Skeletal muscle satellite cell (primary cell): Measurements from ENCODE around the gene CCR9.

Source experiments
- H3K27me3 ChIP-seq: 2 replicates; pipeline ENCODE4 v1.7.0; 2013; ENCODE audit warnings: low read length; ENCODE audit not compliant: control insufficient read depth, insufficient read depth
- H3K36me3 ChIP-seq: 2 replicates; pipeline ENCODE4 v1.7.0; 2013; ENCODE audit warnings: mild to moderate bottlenecking, control low read depth, low read length; ENCODE audit not compliant: insufficient read depth
- H3K4me1 ChIP-seq: 2 replicates; pipeline ENCODE4 v1.7.0; 2013; ENCODE audit warnings: low read length; ENCODE audit not compliant: control insufficient read depth, insufficient read depth
- H3K4me2 ChIP-seq: 2 replicates; pipeline ENCODE4 v1.7.0; 2013; ENCODE audit warnings: mild to moderate bottlenecking, low read length
- H3K4me3 ChIP-seq: 2 replicates; pipeline ENCODE4 v1.7.0; 2013; ENCODE audit warnings: low read length
- H3K9ac ChIP-seq: 2 replicates; pipeline ENCODE4 v1.7.0; 2013; ENCODE audit warnings: mild to moderate bottlenecking, low read depth, low read length, moderate library complexity
- H3K9me3 ChIP-seq: replicated peaks from 2 replicates; pipeline ENCODE4 v1.7.0; 2013; ENCODE audit warnings: mild to moderate bottlenecking, control low read depth, low read length

CCR9 gene

GRCh38 chr3:45892161-45892560, 5.8 kb downstream of the CCR9 start:
- no peaks in the 10 kb centered on the region for H3K9me3 ChIP-seq
- H3K9ac ChIP-seq, result no peak overlapping the region
- H3K4me2 ChIP-seq, result no peak overlapping the region
- H3K4me3 ChIP-seq, result no peak overlapping the region
- H3K27me3 ChIP-seq, result peaks cover 37% of the 10 kb centered on the region
- H3K36me3 ChIP-seq, result no peaks in the 10 kb centered on the region
- peaks cover 8% of the 10 kb centered on the region for H3K4me1 ChIP-seq

GRCh38 chr3:45894015-45894414, 7.7 kb downstream of the CCR9 start:
- H3K9me3 ChIP-seq, result no peaks in the 10 kb centered on the region
- no peaks in the 10 kb centered on the region for H3K36me3 ChIP-seq
- peaks cover 11% of the 10 kb centered on the region for H3K4me1 ChIP-seq
- no peak overlapping the region for H3K4me2 ChIP-seq
- H3K9ac ChIP-seq, result no peak overlapping the region
- H3K27me3 ChIP-seq, result peaks cover 42% of the 10 kb centered on the region
- H3K4me3 ChIP-seq, result no peak overlapping the region

DNA sequence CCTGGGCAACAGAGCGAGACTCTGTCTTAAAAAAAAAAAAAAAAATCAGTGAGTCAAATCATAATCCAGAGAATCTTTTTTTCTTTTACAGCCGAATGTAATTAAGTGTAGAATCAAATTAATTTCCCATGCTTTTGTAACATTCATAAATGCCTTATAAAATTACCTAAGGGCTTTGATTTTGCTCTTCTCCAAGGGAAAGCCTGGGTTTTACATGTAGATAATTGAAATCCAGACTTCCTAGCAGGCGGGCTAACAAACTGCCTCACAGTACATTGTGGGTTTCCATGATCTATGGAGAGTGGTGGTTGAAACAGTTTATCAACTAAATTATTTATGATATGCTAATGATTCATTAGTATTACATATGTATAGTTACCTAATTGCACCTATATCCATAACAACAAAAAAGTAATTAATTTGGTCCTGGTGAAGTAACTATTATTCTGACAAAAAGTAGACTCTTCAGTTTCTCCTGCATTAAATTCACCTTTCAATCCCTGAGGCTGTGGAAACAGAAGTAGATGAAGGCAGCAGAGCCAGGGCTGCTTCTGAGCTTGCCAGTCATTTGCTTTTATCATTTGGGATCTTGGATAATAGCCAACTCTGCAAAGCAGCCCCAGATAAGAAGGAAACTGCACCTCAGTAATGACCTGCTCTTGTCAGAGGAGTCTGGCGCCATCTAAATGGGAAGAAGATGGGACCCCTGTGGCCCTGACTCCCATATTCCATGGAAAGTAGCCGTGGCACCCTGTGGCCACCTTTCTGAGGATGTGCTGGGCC, 9.5 kb downstream of the CCR9 start:
- no peak overlapping the region for H3K4me2 ChIP-seq
- H3K4me3 ChIP-seq, result no peak overlapping the region
- peaks cover 11% of the 10 kb centered on the region for H3K4me1 ChIP-seq
- H3K27me3 ChIP-seq, result peaks cover 33% of the 10 kb centered on the region
- H3K9me3 ChIP-seq, result no peaks in the 10 kb centered on the region
- H3K36me3 ChIP-seq, result no peaks in the 10 kb centered on the region
- no peak overlapping the region for H3K9ac ChIP-seq

- Histone ChIP-seq H3K9ac (no peak overlapping the region), H3K4me2 (no peak overlapping the region), H3K27me3 (peaks cover 23% of the 10 kb centered on the region), H3K4me3 (no peak overlapping the region), H3K4me1 (peaks cover 11% of the 10 kb centered on the region), H3K9me3 (no peaks in the 10 kb centered on the region), H3K36me3 (no peaks in the 10 kb centered on the region)
Observed at GRCh38 chr3:45896956-45897355, 10.6 kb downstream of the CCR9 start.

DNA sequence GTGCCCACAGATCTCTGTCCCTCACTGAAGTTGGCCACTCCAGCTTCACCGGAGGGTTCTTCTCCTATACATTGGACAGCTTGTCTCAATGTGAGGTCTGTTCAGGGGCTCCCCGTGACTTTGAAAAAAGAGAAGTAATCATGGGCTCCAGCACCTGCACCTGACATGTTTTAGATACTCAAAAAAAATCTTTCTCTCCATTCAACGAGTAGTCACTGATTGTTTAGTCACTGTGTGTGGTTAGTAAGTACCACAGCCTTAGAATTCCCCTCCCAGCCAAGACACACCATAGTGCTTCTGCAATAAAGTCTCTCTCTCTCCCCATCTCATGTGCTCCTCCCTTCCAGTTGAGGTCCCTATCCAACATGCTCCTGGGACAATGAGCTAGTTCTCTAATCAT, 18.6 kb downstream of the CCR9 start:
- Histone ChIP-seq H3K27me3 (no peaks in the 10 kb centered on the region), H3K9ac (no peak overlapping the region), H3K9me3 (no peaks in the 10 kb centered on the region), H3K4me1 (peaks cover 23% of the 10 kb centered on the region), H3K36me3 (no peaks in the 10 kb centered on the region), H3K4me3 (no peak overlapping the region), H3K4me2 (no peak overlapping the region)

GRCh38 chr3:45905755-45906154, 19.4 kb downstream of the CCR9 start:
- Histone ChIP-seq H3K9me3 (no peaks in the 10 kb centered on the region), H3K36me3 (no peaks in the 10 kb centered on the region), H3K27me3 (no peaks in the 10 kb centered on the region), H3K4me3 (no peak overlapping the region), H3K4me1 (peaks cover 23% of the 10 kb centered on the region), H3K4me2 (no peak overlapping the region), H3K9ac (no peak overlapping the region)

GRCh38 chr3:45906681-45907407, 20.5 kb downstream of the CCR9 start:
- peak overlapping the region; percentile 63 for H3K4me2 ChIP-seq
- no peaks in the 10 kb centered on the region for H3K27me3 ChIP-seq
- H3K36me3 ChIP-seq, result no peaks in the 10 kb centered on the region
- H3K4me3 ChIP-seq, result no peak overlapping the region
- peak overlapping the region; percentile 5 for H3K9ac ChIP-seq
- peaks cover 23% of the 10 kb centered on the region for H3K4me1 ChIP-seq
- H3K9me3 ChIP-seq, result no peaks in the 10 kb centered on the region

- H3K4me1 ChIP-seq, result peaks cover 23% of the 10 kb centered on the region
- no peaks in the 10 kb centered on the region for H3K9me3 ChIP-seq
- peak overlapping the region; percentile 63 for H3K4me2 ChIP-seq
- H3K27me3 ChIP-seq, result no peaks in the 10 kb centered on the region
- H3K36me3 ChIP-seq, result no peaks in the 10 kb centered on the region
- peak overlapping the region; percentile 5 for H3K9ac ChIP-seq
- H3K4me3 ChIP-seq, result peak overlapping the region; percentile 51
Observed at GRCh38 chr3:45907769-45908705, 21.7 kb downstream of the CCR9 start.

GRCh38 chr3:45908761-45909160, 22.4 kb downstream of the CCR9 start:
- no peak overlapping the region for H3K4me3 ChIP-seq

GRCh38 chr3:45909542-45909941, 23.2 kb downstream of the CCR9 start:
- Histone ChIP-seq H3K36me3 (no peaks in the 10 kb centered on the region), H3K4me2 (no peak overlapping the region), H3K27me3 (no peaks in the 10 kb centered on the region), H3K9ac (no peak overlapping the region), H3K4me1 (peaks cover 23% of the 10 kb centered on the region), H3K9me3 (no peaks in the 10 kb centered on the region), H3K4me3 (no peak overlapping the region)

More at GRCh38 chr3:45908761-45909160, 22.4 kb downstream of the CCR9 start:
- H3K36me3 ChIP-seq, result no peaks in the 10 kb centered on the region
- H3K9me3 ChIP-seq, result no peaks in the 10 kb centered on the region
- H3K4me2 ChIP-seq, result no peak overlapping the region
- no peak overlapping the region for H3K9ac ChIP-seq
- peaks cover 23% of the 10 kb centered on the region for H3K4me1 ChIP-seq
- no peaks in the 10 kb centered on the region for H3K27me3 ChIP-seq

DNA sequence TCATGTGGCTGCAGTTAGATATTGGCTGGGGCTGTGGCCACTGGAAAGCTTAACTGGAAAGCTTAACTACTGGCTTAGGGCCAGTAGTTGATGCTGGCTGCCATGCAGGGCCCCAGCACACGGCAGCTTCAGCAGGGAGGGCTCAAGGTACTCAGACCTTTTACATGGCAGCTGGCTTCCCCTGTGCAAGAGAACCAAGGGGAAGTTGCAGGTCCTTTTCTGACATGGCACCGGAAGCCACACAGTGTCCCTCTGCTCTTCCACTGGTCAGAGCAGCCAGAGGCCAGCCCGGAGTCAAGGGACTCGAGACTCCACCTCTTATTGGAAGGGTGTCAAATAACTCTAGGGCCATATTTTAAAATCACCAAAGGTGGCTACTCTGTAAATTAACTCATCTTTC, 24.5 kb downstream of the CCR9 start:
- H3K4me1 ChIP-seq, result peaks cover 30% of the 10 kb centered on the region
- H3K36me3 ChIP-seq, result no peaks in the 10 kb centered on the region
- H3K9me3 ChIP-seq, result no peaks in the 10 kb centered on the region
- no peaks in the 10 kb centered on the region for H3K27me3 ChIP-seq
- no peak overlapping the region for H3K4me3 ChIP-seq
- H3K9ac ChIP-seq, result no peak overlapping the region
- H3K4me2 ChIP-seq, result no peak overlapping the region
